ENCODE measurements around the gene RAPH1. TPM values are rescaled to one million over a fixed set of nuclear protein-coding genes. Genes with fewer than 3 reads are reported as not detected.

RAPH1 gene
- total RNA-seq, 3 donors from 2014 or later (not counting 1 experiment from before 2014, with no cell fraction given): 0.34 to 3.6 (median 1.5) TPM

GRCh38 chr2:203469546-203469945 lies 65.6 kb downstream of the RAPH1 start:
- no peaks in the 10 kb centered on the region for H3K36me3 Mint-ChIP-seq
- intact Hi-C loops (cut with micrococcal nuclease): no loop called here
- TF ChIP-seq, protein P1, sequence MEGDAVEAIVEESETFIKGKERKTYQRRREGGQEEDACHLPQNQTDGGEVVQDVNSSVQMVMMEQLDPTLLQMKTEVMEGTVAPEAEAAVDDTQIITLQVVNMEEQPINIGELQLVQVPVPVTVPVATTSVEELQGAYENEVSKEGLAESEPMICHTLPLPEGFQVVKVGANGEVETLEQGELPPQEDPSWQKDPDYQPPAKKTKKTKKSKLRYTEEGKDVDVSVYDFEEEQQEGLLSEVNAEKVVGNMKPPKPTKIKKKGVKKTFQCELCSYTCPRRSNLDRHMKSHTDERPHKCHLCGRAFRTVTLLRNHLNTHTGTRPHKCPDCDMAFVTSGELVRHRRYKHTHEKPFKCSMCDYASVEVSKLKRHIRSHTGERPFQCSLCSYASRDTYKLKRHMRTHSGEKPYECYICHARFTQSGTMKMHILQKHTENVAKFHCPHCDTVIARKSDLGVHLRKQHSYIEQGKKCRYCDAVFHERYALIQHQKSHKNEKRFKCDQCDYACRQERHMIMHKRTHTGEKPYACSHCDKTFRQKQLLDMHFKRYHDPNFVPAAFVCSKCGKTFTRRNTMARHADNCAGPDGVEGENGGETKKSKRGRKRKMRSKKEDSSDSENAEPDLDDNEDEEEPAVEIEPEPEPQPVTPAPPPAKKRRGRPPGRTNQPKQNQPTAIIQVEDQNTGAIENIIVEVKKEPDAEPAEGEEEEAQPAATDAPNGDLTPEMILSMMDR (IDR thresholded peaks at IDR 0.05): no peak
- no peak overlapping the region for H3K4me3 Mint-ChIP-seq
- no peaks in the 10 kb centered on the region for H3K36me3 ChIP-seq (ENCODE audit: control insufficient read depth, insufficient read depth, low read length)
- ATAC-seq (no peak), DNase-seq (no peak)
- no peak overlapping the region for H3K27ac Mint-ChIP-seq
- H3K9me3 ChIP-seq (ENCODE audit: control insufficient read depth, insufficient read depth, low read length): no peaks in the 10 kb centered on the region
- no peaks in the 10 kb centered on the region for H3K27me3 ChIP-seq (ENCODE audit: control insufficient read depth, insufficient read depth, low read length)
- no peak overlapping the region for H3K27ac ChIP-seq (ENCODE audit: low read length)
- H3K4me1 Mint-ChIP-seq: no peaks in the 10 kb centered on the region
- WGBS (ENCODE audit: insufficient coverage): 100% methylated on average over 1 of the region's 1 CpG
- H3K4me3 ChIP-seq (ENCODE audit: low read length): no peak overlapping the region
- H3K9me3 Mint-ChIP-seq: no peaks in the 10 kb centered on the region
- H3K27me3 Mint-ChIP-seq (ENCODE audit: low read depth in 2 of 2): peaks cover 9 to 18% of the 10 kb centered on the region in 2 donors
- H3K4me1 ChIP-seq (ENCODE audit: control insufficient read depth, insufficient read depth, low read length): no peaks in the 10 kb centered on the region

DNA sequence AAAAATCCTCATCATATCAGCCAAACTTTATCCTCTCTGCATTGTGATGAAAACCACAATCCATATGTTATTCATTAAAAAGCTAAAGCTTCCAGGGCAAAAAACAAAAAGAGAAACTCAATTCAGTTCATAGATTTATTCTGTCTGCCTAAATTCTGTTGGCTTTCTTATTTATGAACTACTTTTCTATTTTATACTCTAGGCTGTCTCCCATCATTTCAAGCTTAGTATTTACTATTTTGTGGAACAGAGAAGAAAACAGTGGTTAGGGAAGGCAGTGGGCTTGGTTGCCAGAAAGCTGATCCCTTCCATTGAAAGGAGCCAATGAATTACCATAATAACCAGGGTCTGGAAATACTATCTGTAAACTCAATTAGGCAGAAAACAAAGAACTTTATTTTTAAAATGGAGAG lies 71.8 kb downstream of the RAPH1 start:
- Mint-ChIP-seq H3K27me3 (ENCODE audit: low read depth in 2 of 2) (peaks cover 9 to 12% of the 10 kb centered on the region in 2 donors), H3K36me3 (no peaks in the 10 kb centered on the region), H3K4me3 (no peak overlapping the region), H3K27ac (no peak overlapping the region), H3K4me1 (no peaks in the 10 kb centered on the region), H3K9me3 (no peaks in the 10 kb centered on the region)
- H3K4me1 ChIP-seq (ENCODE audit: control insufficient read depth, insufficient read depth, low read length): no peaks in the 10 kb centered on the region
- TF ChIP-seq, protein P1 (IDR thresholded peaks at IDR 0.05): no peak
- intact Hi-C loops (cut with micrococcal nuclease): no loop called here
- DNase-seq: no peak
- H3K9me3 ChIP-seq (ENCODE audit: control insufficient read depth, insufficient read depth, low read length): no peaks in the 10 kb centered on the region
- H3K27me3 ChIP-seq (ENCODE audit: control insufficient read depth, insufficient read depth, low read length): no peaks in the 10 kb centered on the region
- ATAC-seq: no peak
- H3K36me3 ChIP-seq (ENCODE audit: control insufficient read depth, insufficient read depth, low read length): no peaks in the 10 kb centered on the region
- H3K4me3 ChIP-seq (ENCODE audit: low read length): no peak overlapping the region
- no peak overlapping the region for H3K27ac ChIP-seq (ENCODE audit: low read length)

DNA sequence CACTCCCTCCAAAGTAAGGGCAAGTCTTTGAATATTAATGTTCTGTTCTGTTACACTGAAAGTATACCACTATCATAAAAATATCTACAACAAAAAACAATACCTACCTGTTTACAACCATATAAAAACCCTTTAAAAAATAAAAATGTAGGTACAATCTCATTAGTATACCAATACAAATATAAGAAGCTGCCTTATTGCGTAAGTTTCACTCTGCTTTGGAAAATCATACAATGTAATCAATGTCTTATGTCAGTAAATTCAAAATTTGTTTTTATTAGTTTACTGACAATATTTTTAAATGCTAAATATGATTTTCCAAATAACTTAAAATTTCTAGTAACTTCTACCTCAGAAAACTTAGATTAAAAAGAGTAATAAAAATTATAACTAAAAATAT lies 72.8 kb downstream of the RAPH1 start:
- no CpG with 5 or more reads among the region's 1 CpG for WGBS (ENCODE audit: insufficient coverage)
- Histone ChIP-seq H3K27ac (ENCODE audit: low read length) (no peak overlapping the region), H3K36me3 (ENCODE audit: control insufficient read depth, insufficient read depth, low read length) (no peaks in the 10 kb centered on the region), H3K4me1 (ENCODE audit: control insufficient read depth, insufficient read depth, low read length) (no peaks in the 10 kb centered on the region), H3K9me3 (ENCODE audit: control insufficient read depth, insufficient read depth, low read length) (no peaks in the 10 kb centered on the region), H3K27me3 (ENCODE audit: control insufficient read depth, insufficient read depth, low read length) (no peaks in the 10 kb centered on the region), H3K4me3 (ENCODE audit: low read length) (no peak overlapping the region)
- peaks cover 9 to 12% of the 10 kb centered on the region in 2 donors for H3K27me3 Mint-ChIP-seq (ENCODE audit: low read depth in 2 of 2)
- ATAC-seq: no peak
- H3K27ac Mint-ChIP-seq: no peak overlapping the region
- TF ChIP-seq, protein P1 (IDR thresholded peaks at IDR 0.05): no peak
- no peaks in the 10 kb centered on the region for H3K9me3 Mint-ChIP-seq
- H3K4me3 Mint-ChIP-seq: no peak overlapping the region
- no peak for DNase-seq
- H3K4me1 Mint-ChIP-seq: no peaks in the 10 kb centered on the region
- intact Hi-C loops (cut with micrococcal nuclease): no loop called here
- no peaks in the 10 kb centered on the region for H3K36me3 Mint-ChIP-seq

- no peaks in the 10 kb centered on the region for H3K4me1 Mint-ChIP-seq
- DNase-seq: no peak
These were observed 73.4 kb downstream of the RAPH1 start for GRCh38 chr2:203461746-203462145.

More at GRCh38 chr2:203461746-203462145, 73.4 kb downstream of the RAPH1 start:
- Mint-ChIP-seq H3K36me3 (no peaks in the 10 kb centered on the region), H3K4me3 (no peak overlapping the region), H3K27me3 (ENCODE audit: low read depth in 2 of 2) (peaks cover 9 to 12% of the 10 kb centered on the region in 2 donors), H3K27ac (no peak overlapping the region), H3K9me3 (no peaks in the 10 kb centered on the region)
- Histone ChIP-seq H3K9me3 (ENCODE audit: control insufficient read depth, insufficient read depth, low read length) (no peaks in the 10 kb centered on the region), H3K4me3 (ENCODE audit: low read length) (no peak overlapping the region), H3K27me3 (ENCODE audit: control insufficient read depth, insufficient read depth, low read length) (no peaks in the 10 kb centered on the region), H3K27ac (ENCODE audit: low read length) (no peak overlapping the region), H3K36me3 (ENCODE audit: control insufficient read depth, insufficient read depth, low read length) (no peaks in the 10 kb centered on the region), H3K4me1 (ENCODE audit: control insufficient read depth, insufficient read depth, low read length) (no peaks in the 10 kb centered on the region)
- TF ChIP-seq, protein P1 (IDR thresholded peaks at IDR 0.05): no peak
- ATAC-seq: no peak
- intact Hi-C loops (cut with micrococcal nuclease): no loop called here

Data from natural killer cell (primary cell).